ENCODE data around the gene TNNT3. TPM values are rescaled to one million over a fixed set of nuclear protein-coding genes. Genes with fewer than 3 reads are reported as not detected.

TNNT3 gene
- total RNA-seq, 1 experiment from 2014 or later: 0.88 TPM

GRCh38 chr11:1966531-1966930, 47.0 kb downstream of the TNNT3 start:
- ChIA-PET CTCF (interaction anchor here (0.6 to 2.5 kb wide), 5 partner anchors 71 to 412 kb away, joined by 3 to 20 read pairs (median 3); no protein-coding TSS in a partner anchor), POLR2A (no interaction called here)
- intact Hi-C loops (cut with micrococcal nuclease; ENCODE audit: unreplicated experiment): no loop called here
- H3K27me3 Mint-ChIP-seq (ENCODE audit: insufficient read depth, unreplicated experiment): no peaks in the 10 kb centered on the region
- no peaks in the 10 kb centered on the region for H3K36me3 Mint-ChIP-seq (ENCODE audit: insufficient read depth, unreplicated experiment)
- no peaks in the 10 kb centered on the region for H3K9me3 ChIP-seq
- no TSS peak for BruUV-seq (replicated peaks)
- TF ChIP-seq, protein P1, sequence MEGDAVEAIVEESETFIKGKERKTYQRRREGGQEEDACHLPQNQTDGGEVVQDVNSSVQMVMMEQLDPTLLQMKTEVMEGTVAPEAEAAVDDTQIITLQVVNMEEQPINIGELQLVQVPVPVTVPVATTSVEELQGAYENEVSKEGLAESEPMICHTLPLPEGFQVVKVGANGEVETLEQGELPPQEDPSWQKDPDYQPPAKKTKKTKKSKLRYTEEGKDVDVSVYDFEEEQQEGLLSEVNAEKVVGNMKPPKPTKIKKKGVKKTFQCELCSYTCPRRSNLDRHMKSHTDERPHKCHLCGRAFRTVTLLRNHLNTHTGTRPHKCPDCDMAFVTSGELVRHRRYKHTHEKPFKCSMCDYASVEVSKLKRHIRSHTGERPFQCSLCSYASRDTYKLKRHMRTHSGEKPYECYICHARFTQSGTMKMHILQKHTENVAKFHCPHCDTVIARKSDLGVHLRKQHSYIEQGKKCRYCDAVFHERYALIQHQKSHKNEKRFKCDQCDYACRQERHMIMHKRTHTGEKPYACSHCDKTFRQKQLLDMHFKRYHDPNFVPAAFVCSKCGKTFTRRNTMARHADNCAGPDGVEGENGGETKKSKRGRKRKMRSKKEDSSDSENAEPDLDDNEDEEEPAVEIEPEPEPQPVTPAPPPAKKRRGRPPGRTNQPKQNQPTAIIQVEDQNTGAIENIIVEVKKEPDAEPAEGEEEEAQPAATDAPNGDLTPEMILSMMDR (IDR thresholded peaks at IDR 0.05; ENCODE audit: insufficient read depth in 1 of 2, low read depth in 1 of 2, low read length in 1 of 2, severe bottlenecking in 1 of 2, unreplicated experiment in 1 of 2): no peak
- H3K4me3 Mint-ChIP-seq (ENCODE audit: unreplicated experiment): no peak overlapping the region
- no peaks in the 10 kb centered on the region for H3K27me3 ChIP-seq (replicated peaks; ENCODE audit: control insufficient read depth, insufficient read depth, low read length)
- H3K9me3 Mint-ChIP-seq (ENCODE audit: unreplicated experiment): no peaks in the 10 kb centered on the region
- no peak overlapping the region for H3K27ac Mint-ChIP-seq (ENCODE audit: unreplicated experiment)
- no peak for DNase-seq
- H3K4me1 ChIP-seq: no peaks in the 10 kb centered on the region
- no peak overlapping the region for H3K4me3 ChIP-seq (ENCODE audit: low read depth, low read length)
- H3K36me3 ChIP-seq (ENCODE audit: control insufficient read depth, insufficient read depth, low read length): no peaks in the 10 kb centered on the region
- no peaks in the 10 kb centered on the region for H3K4me1 Mint-ChIP-seq (ENCODE audit: low read depth, unreplicated experiment)

DNA sequence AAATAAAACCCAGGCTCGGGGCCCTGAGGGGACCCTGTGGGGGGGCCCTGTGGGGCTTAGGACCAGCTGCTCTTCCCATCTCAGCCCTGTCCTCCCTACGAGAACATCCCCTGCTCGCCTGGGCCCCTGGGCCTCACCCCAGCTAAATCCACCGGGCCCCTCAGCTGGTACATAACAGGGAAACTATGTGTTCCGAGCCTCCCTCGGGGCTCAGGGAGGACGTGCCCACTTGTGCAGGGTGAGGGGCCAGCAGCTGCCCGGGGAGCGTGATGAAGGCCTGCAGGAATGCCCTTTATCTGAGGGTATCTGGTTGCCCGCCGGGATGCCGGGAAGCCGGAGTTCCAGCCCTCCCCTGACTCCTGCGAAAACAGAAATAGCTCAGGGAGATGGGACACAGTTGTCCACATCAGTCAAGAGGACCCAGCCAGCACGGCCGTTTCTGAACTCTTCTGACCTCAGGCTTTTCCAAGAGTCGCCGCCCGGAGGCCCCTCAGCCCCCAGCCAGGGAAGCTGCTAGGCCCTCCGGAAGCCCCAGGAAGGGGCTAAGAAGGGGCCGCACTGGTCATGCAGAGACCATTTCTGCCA, 48.2 kb downstream of the TNNT3 start:
- DNase-seq: no peak
- TF ChIP-seq, protein P1 (IDR thresholded peaks at IDR 0.05; ENCODE audit: insufficient read depth in 1 of 2, low read depth in 1 of 2, low read length in 1 of 2, severe bottlenecking in 1 of 2, unreplicated experiment in 1 of 2): no peak
- CTCF ChIA-PET: interaction anchor here (0.6 to 2.5 kb wide), 5 partner anchors 68 to 348 kb away, joined by 3 to 20 read pairs (median 3); no protein-coding TSS in a partner anchor
- no peaks in the 10 kb centered on the region for H3K27me3 ChIP-seq (replicated peaks; ENCODE audit: control insufficient read depth, insufficient read depth, low read length)
- no TSS peak for BruUV-seq (replicated peaks)
- no peaks in the 10 kb centered on the region for H3K36me3 Mint-ChIP-seq (ENCODE audit: insufficient read depth, unreplicated experiment)
- H3K9me3 ChIP-seq: no peaks in the 10 kb centered on the region
- H3K4me1 Mint-ChIP-seq (ENCODE audit: low read depth, unreplicated experiment): no peaks in the 10 kb centered on the region
- POLR2A ChIA-PET: interaction anchor here (0.5 to 0.9 kb wide), 3 partner anchors 9 to 184 kb away, joined by 3 read pairs; no protein-coding TSS in a partner anchor
- no peaks in the 10 kb centered on the region for H3K36me3 ChIP-seq (ENCODE audit: control insufficient read depth, insufficient read depth, low read length)
- no peak overlapping the region for H3K4me3 Mint-ChIP-seq (ENCODE audit: unreplicated experiment)
- no peak overlapping the region for H3K27ac Mint-ChIP-seq (ENCODE audit: unreplicated experiment)
- intact Hi-C loops (cut with micrococcal nuclease; ENCODE audit: unreplicated experiment): no loop called here
- H3K27me3 Mint-ChIP-seq (ENCODE audit: insufficient read depth, unreplicated experiment): no peaks in the 10 kb centered on the region
- no peak overlapping the region for H3K4me3 ChIP-seq (ENCODE audit: low read depth, low read length)
- no peaks in the 10 kb centered on the region for H3K9me3 Mint-ChIP-seq (ENCODE audit: unreplicated experiment)
- H3K4me1 ChIP-seq: no peaks in the 10 kb centered on the region

GRCh38 chr11:1968454-1969002, 49.0 kb downstream of the TNNT3 start:
- H3K36me3 ChIP-seq (ENCODE audit: control insufficient read depth, insufficient read depth, low read length): no peaks in the 10 kb centered on the region
- H3K4me3 ChIP-seq (ENCODE audit: low read depth, low read length): no peak overlapping the region
- BruUV-seq (replicated peaks): no TSS peak
- TF ChIP-seq, protein P1 (IDR thresholded peaks at IDR 0.05; ENCODE audit: insufficient read depth in 1 of 2, low read depth in 1 of 2, low read length in 1 of 2, severe bottlenecking in 1 of 2, unreplicated experiment in 1 of 2): no peak
- H3K27me3 ChIP-seq (replicated peaks; ENCODE audit: control insufficient read depth, insufficient read depth, low read length): no peaks in the 10 kb centered on the region
- no peak overlapping the region for H3K27ac Mint-ChIP-seq (ENCODE audit: unreplicated experiment)
- intact Hi-C loops (cut with micrococcal nuclease; ENCODE audit: unreplicated experiment): no loop called here
- ChIA-PET CTCF (interaction anchor here (1.1 to 2.5 kb wide), 3 partner anchors 68 to 183 kb away, joined by 3 to 20 read pairs (median 13); no protein-coding TSS in a partner anchor), POLR2A (no interaction called here)
- H3K9me3 ChIP-seq: no peaks in the 10 kb centered on the region
- H3K27me3 Mint-ChIP-seq (ENCODE audit: insufficient read depth, unreplicated experiment): no peaks in the 10 kb centered on the region
- H3K9me3 Mint-ChIP-seq (ENCODE audit: unreplicated experiment): no peaks in the 10 kb centered on the region
- no peaks in the 10 kb centered on the region for H3K36me3 Mint-ChIP-seq (ENCODE audit: insufficient read depth, unreplicated experiment)
- no peaks in the 10 kb centered on the region for H3K4me1 ChIP-seq
- no peaks in the 10 kb centered on the region for H3K4me1 Mint-ChIP-seq (ENCODE audit: low read depth, unreplicated experiment)
- H3K4me3 Mint-ChIP-seq (ENCODE audit: unreplicated experiment): no peak overlapping the region
- DNase-seq: no peak

Measured in Caco-2 (cell line).